Temporal lobe (tissue), 1 donor: ENCODE results near the gene NBPF19. TPM values are rescaled to one million over a fixed set of nuclear protein-coding genes. Genes with fewer than 3 reads are reported as not detected.

ENCODE experiments used
- total RNA-seq: library from RNA; depleted of rRNA; stranded (reverse); fragments of >200 nt; gene quantifications from one replicate; pipeline ENCODE4 v1.2.3, GENCODE V29; 2014

Gene NBPF19
- total RNA-seq, 1 donor from 2014 or later = 8.1 TPM

Other genes starting within 250 kb of the NBPF19 start
- 0.49 TPM for gene PPIAL4C, start 108.8 kb downstream of the NBPF19 start, total RNA-seq